ENCODE measurements around the gene DACH1. TPM values are rescaled to one million over a fixed set of nuclear protein-coding genes. Genes with fewer than 3 reads are reported as not detected.

Gene DACH1
- total and polyA plus RNA-seq, 2 experiments from 2014 or later = 1.3 to 6.5 TPM

DNA sequence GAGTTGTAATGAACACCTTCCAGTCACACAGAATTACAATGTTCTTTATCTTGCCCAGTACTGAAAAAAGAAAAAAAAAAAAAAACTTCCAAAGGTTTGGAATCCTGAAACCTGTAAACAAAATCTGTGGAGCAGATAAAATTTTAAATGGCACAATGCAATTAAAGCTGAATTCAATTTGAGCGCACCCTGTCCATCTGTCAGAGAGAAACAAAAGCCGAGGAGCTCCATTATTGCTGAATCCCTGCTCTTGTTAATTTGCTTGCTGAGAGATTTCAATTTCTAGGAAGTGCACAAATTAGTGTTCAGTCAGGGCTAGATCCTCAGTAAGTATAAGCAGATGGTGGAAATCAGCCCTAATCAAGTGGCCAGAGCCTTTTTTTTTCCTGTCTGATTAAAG lies 65.2 kb downstream of the DACH1 start:
- Histone ChIP-seq H3K4me3 (no peak overlapping the region), H3K27ac (no peak overlapping the region), H3K4me1 (ENCODE audit: insufficient read depth) (no peaks in the 10 kb centered on the region), H3K9me2 (replicated peaks; ENCODE audit: insufficient read depth) (no peaks in the 10 kb centered on the region), H4K20me1 (ENCODE audit: insufficient read depth, poor library complexity, severe bottlenecking) (no peaks in the 10 kb centered on the region), H3K27me3 (no peaks in the 10 kb centered on the region), H3K36me3 (replicated peaks; ENCODE audit: insufficient read depth, low read depth) (no peaks in the 10 kb centered on the region), H3K4me2 (no peak overlapping the region), H2AFZ (no peak overlapping the region), H3K79me2 (no peaks in the 10 kb centered on the region), H3K9me3 (ENCODE audit: low read depth) (no peaks in the 10 kb centered on the region)
- no peak for DNase-seq (ENCODE audit: low spot score)
- TF ChIP-seq EZH2phosphoT487 (IDR thresholded peaks at IDR 0.05; ENCODE audit: low read depth, severe bottlenecking, unreplicated experiment) (no peak), EZH2 (IDR thresholded peaks at IDR 0.05; ENCODE audit: borderline replicate concordance) (no peak)
- TF ChIP-seq, protein P1, sequence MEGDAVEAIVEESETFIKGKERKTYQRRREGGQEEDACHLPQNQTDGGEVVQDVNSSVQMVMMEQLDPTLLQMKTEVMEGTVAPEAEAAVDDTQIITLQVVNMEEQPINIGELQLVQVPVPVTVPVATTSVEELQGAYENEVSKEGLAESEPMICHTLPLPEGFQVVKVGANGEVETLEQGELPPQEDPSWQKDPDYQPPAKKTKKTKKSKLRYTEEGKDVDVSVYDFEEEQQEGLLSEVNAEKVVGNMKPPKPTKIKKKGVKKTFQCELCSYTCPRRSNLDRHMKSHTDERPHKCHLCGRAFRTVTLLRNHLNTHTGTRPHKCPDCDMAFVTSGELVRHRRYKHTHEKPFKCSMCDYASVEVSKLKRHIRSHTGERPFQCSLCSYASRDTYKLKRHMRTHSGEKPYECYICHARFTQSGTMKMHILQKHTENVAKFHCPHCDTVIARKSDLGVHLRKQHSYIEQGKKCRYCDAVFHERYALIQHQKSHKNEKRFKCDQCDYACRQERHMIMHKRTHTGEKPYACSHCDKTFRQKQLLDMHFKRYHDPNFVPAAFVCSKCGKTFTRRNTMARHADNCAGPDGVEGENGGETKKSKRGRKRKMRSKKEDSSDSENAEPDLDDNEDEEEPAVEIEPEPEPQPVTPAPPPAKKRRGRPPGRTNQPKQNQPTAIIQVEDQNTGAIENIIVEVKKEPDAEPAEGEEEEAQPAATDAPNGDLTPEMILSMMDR (IDR thresholded peaks at IDR 0.05; ENCODE audit: poor library complexity) = no peak
- WGBS (ENCODE audit: low lambda C conversion rate, missing lambda C conversion rate) = 71% methylated on average over 2 of the region's 2 CpGs

DNA sequence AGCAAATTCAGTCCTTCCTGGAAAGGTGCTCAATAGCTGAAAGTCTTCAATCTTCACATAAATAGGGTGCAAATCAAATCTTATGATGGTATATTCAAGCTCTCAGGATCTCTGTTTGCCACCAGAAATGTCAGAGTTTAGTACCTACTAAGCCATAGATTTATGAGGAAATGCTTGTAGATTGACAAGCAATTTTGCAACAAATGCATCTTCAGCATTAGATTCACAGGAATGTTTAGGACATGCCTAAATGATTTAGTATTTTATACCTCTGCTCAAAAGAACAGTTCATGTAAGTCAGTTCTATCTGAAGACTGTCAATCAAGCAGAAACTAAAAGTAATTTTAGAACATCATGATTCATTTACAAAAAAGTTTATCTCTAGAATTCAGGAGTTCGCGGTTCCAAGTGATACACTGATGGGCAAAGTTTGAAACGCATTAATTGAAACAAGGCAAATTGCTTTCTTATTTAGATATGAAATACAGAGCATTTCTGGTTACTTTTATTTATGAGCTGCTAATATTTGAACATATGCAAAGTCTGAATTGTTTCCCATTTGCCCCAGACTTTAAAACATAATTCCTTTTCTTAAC lies 65.7 kb downstream of the DACH1 start:
- no peaks in the 10 kb centered on the region for H3K9me2 ChIP-seq (replicated peaks; ENCODE audit: insufficient read depth)
- no peak overlapping the region for H2AFZ ChIP-seq
- no peak overlapping the region for H3K27ac ChIP-seq
- no peaks in the 10 kb centered on the region for H3K9me3 ChIP-seq (ENCODE audit: low read depth)
- 82% methylated on average over 3 of the region's 3 CpGs for WGBS (ENCODE audit: low lambda C conversion rate, missing lambda C conversion rate)
- H4K20me1 ChIP-seq (ENCODE audit: insufficient read depth, poor library complexity, severe bottlenecking) = no peaks in the 10 kb centered on the region
- TF ChIP-seq, protein P1 (IDR thresholded peaks at IDR 0.05; ENCODE audit: poor library complexity) = no peak
- TF ChIP-seq EZH2 (IDR thresholded peaks at IDR 0.05; ENCODE audit: borderline replicate concordance) = no peak
- TF ChIP-seq EZH2phosphoT487 (IDR thresholded peaks at IDR 0.05; ENCODE audit: low read depth, severe bottlenecking, unreplicated experiment) = no peak
- no peak overlapping the region for H3K4me2 ChIP-seq
- H3K4me3 ChIP-seq = no peak overlapping the region
- H3K4me1 ChIP-seq (ENCODE audit: insufficient read depth) = no peaks in the 10 kb centered on the region
- H3K79me2 ChIP-seq = no peaks in the 10 kb centered on the region
- DNase-seq (ENCODE audit: low spot score) = no peak
- no peaks in the 10 kb centered on the region for H3K27me3 ChIP-seq
- no peaks in the 10 kb centered on the region for H3K36me3 ChIP-seq (replicated peaks; ENCODE audit: insufficient read depth, low read depth)

DNA sequence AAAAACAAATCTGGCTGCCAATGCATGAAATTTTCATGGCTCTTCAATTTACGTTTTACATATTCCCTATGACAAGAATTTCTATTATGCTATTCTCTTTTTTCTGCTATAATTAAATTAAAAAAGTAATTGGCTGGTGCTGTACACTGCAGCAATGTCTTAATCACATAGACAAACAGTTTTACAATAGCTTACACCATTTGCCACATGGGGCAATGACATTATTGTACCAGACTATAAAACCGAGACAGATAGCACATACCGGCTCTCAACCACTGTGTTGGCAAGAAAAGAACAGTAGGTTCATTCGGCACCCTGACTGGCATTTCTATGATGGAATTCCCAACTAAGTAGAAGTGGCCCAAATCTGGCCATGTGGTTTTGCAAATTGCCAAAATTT lies 67.7 kb downstream of the DACH1 start:
- Histone ChIP-seq H3K4me2 (no peak overlapping the region), H2AFZ (no peak overlapping the region), H3K4me1 (ENCODE audit: insufficient read depth) (no peaks in the 10 kb centered on the region), H3K4me3 (no peak overlapping the region), H3K9me3 (ENCODE audit: low read depth) (no peaks in the 10 kb centered on the region), H3K79me2 (no peaks in the 10 kb centered on the region), H3K27me3 (no peaks in the 10 kb centered on the region), H3K27ac (no peak overlapping the region), H3K9me2 (replicated peaks; ENCODE audit: insufficient read depth) (no peaks in the 10 kb centered on the region), H4K20me1 (ENCODE audit: insufficient read depth, poor library complexity, severe bottlenecking) (no peaks in the 10 kb centered on the region), H3K36me3 (replicated peaks; ENCODE audit: insufficient read depth, low read depth) (no peaks in the 10 kb centered on the region)
- no peak for DNase-seq (ENCODE audit: low spot score)
- TF ChIP-seq EZH2 (IDR thresholded peaks at IDR 0.05; ENCODE audit: borderline replicate concordance) (no peak), EZH2phosphoT487 (IDR thresholded peaks at IDR 0.05; ENCODE audit: low read depth, severe bottlenecking, unreplicated experiment) (no peak)
- TF ChIP-seq, protein P1 (IDR thresholded peaks at IDR 0.05; ENCODE audit: poor library complexity) = no peak
- WGBS (ENCODE audit: low lambda C conversion rate, missing lambda C conversion rate) = 79% methylated on average over 4 of the region's 4 CpGs

Data from hepatocyte (in vitro differentiated cells).